HepG2 (cell line): Measurements from ENCODE around the gene AEBP1. TPM values are rescaled to one million over a fixed set of nuclear protein-coding genes. Genes with fewer than 3 reads are reported as not detected.

Experiments
- ATAC-seq: fragments of 200-7000 bp; cut with Tn5 transposase; 3 replicates; pipeline ENCODE4 v1.9.1; 2020; ENCODE audit warnings: mild to moderate bottlenecking, moderate library complexity
- BruUV-seq: library from RNA; stranded (reverse); fragments of 400-500 nt; replicated peaks from 2 replicates; lab custom pipeline; 2021; lab: Mats Ljungman, UMichigan
- CTCF ChIA-PET: fragments of 300-600 bp; formaldehyde crosslinking; extraction: SDS; loops from one replicate; lab custom pipeline; 2021; ENCODE audit warnings: low total read pairs, inconsistent platforms, low intra/inter-chr PET ratio; lab: Yijun Ruan, JAX
- POLR2A ChIA-PET: fragments of 350-600 bp; sonication (Branson Sonifier 250); formaldehyde crosslinking; loops from one replicate; lab custom pipeline; 2020; ENCODE audit warnings: antibody characterized with exemption, inconsistent platforms; lab: Yijun Ruan, JAX
- DNase-seq: peaks from one replicate; pipeline ENCODE4 v3.0.0-alpha.2; 2015; ENCODE audit warnings: low spot score
- FAIRE-seq: peaks from 3 replicates; lab custom pipeline; 2011; peaks lifted over from hg19 to GRCh38; lab: Jason Lieb, UNC
- H2AFZ ChIP-seq: one replicate; pipeline ENCODE4 v1.6.1; 2011; ENCODE audit warnings: low read length, inconsistent platforms
- H3K27ac ChIP-seq: fragments of 300-600 bp; 3 replicates; pipeline ENCODE4 v1.8.0; 2011; ENCODE audit warnings: mixed run types, mild to moderate bottlenecking, mixed read lengths, low read length, inconsistent platforms; ENCODE audit not compliant: insufficient read depth; ENCODE audit errors: extremely low read length
- H3K27me3 ChIP-seq, 2 experiments: fragments of 200-600 bp in 1 of 2; 2 replicates in 1 of 2; 3 replicates in 1 of 2; pipeline versions ENCODE4 v1.6.0 to v1.8.0; 2011; ENCODE audit warnings: low read length in 2 of 2, mild to moderate bottlenecking in 2 of 2, moderate library complexity in 2 of 2, inconsistent platforms in 1 of 2; ENCODE audit not compliant: insufficient read depth in 2 of 2, control insufficient read depth in 1 of 2
- H3K36me3 ChIP-seq, 2 experiments: fragments of 200-600 bp in 1 of 2; replicated peaks in 1 of 2; 2 replicates in 1 of 2; 3 replicates in 1 of 2; pipeline versions ENCODE4 v1.5.1 to v1.8.0; 2011; ENCODE audit warnings: low read length in 2 of 2, inconsistent platforms in 1 of 2; ENCODE audit not compliant: insufficient read depth in 2 of 2, control insufficient read depth in 1 of 2
- H3K4me1 ChIP-seq: 2 replicates; pipeline ENCODE4 v1.5.1; 2012; ENCODE audit warnings: low read length, inconsistent platforms; ENCODE audit not compliant: insufficient read depth
- H3K4me2 ChIP-seq: 2 replicates; pipeline ENCODE4 v1.6.0; 2011; ENCODE audit warnings: low read depth, low read length, inconsistent platforms
- H3K4me3 ChIP-seq, 3 experiments: fragments of 200-600 bp in 1 of 3; sonication (generic), shearing (Covaris generic) in 1 of 3; replicated peaks in 1 of 3; 2 replicates each; pipeline ENCODE4 v1.5.1; 2011 to 2016; ENCODE audit warnings: low read length in 3 of 3, inconsistent platforms in 2 of 3, low read depth in 2 of 3, mild to moderate bottlenecking in 2 of 3, control low read depth in 1 of 3, mixed read lengths in 1 of 3; ENCODE audit not compliant: insufficient read depth in 1 of 3
- H3K79me2 ChIP-seq: one replicate; pipeline ENCODE4 v1.6.1; 2011; ENCODE audit warnings: low read length, inconsistent platforms; ENCODE audit not compliant: insufficient read depth
- H3K9ac ChIP-seq: 2 replicates; pipeline ENCODE4 v1.6.0; 2011; ENCODE audit warnings: mild to moderate bottlenecking, low read depth, low read length, inconsistent platforms; ENCODE audit not compliant: insufficient read depth
- H3K9me3 ChIP-seq: 2 replicates; pipeline ENCODE4 v1.5.1; 2012; ENCODE audit warnings: mild to moderate bottlenecking, low read length
- H4K20me1 ChIP-seq: 2 replicates; pipeline ENCODE4 v1.6.0; 2011; ENCODE audit warnings: inconsistent platforms, mild to moderate bottlenecking, low read length, moderate library complexity; ENCODE audit not compliant: insufficient read depth
- HOXA9 ChIP-seq: sonication (generic); formaldehyde crosslinking; IDR thresholded peaks from 2 replicates; pipeline ENCODE4 v1.8.1; 2022; ENCODE audit warnings: missing genetic modification reagents, mild to moderate bottlenecking, moderate library complexity, borderline replicate concordance
- WIZ ChIP-seq: sonication (generic); formaldehyde crosslinking; IDR thresholded peaks from 2 replicates; pipeline ENCODE4 v1.5.1; 2020; ENCODE audit warnings: mild to moderate bottlenecking, missing genetic modification reagents
- ZFYVE20 ChIP-seq: sonication (generic); formaldehyde crosslinking; IDR thresholded peaks from 2 replicates; pipeline ENCODE4 v1.8.0; 2023; ENCODE audit warnings: low read depth, mild to moderate bottlenecking, moderate library complexity, missing genetic modification reagents, borderline replicate concordance
- ZNF644 ChIP-seq: IDR thresholded peaks from 2 replicates; pipeline ENCODE4 v1.6.1; 2016; ENCODE audit warnings: low read depth
- ZNF781 ChIP-seq: sonication (generic); formaldehyde crosslinking; IDR thresholded peaks from 2 replicates; pipeline ENCODE4 v1.5.1; 2020; ENCODE audit warnings: borderline replicate concordance, mild to moderate bottlenecking, missing genetic modification reagents; ENCODE audit errors: not compliant biosample characterization
- WGBS: methylation state at CpG from one replicate; pipeline ENCODE4 v1.1.6; 2017; ENCODE audit warnings: low lambda C conversion rate; 5-methylcytosine and 5-hydroxymethylcytosine counted together
- in situ Hi-C: cut with HindIII; loops from 2 replicates; pipeline ENCODE4 v1.10.0; 2017; ENCODE audit warnings: low pct_unique_long_range_greater_than_20kb; ENCODE audit not compliant: extremely low pct_ligation_motif_present
- intact Hi-C: fragments of 100-400 bp; cut with micrococcal nuclease; formaldehyde crosslinking; loops from one replicate; pipeline ENCODE4 v1.10.0; 2022; ENCODE audit not compliant: unreplicated experiment
- polyA plus RNA-seq, 8 experiments: library from polyadenylated mRNA; depleted of rRNA in 3 of 8; stranded (reverse) in 7 of 8; unstranded in 1 of 8; fragments of >200 nt; fragmentation: Illumina TruSeq in 4 of 8; extraction: Trizol in 4 of 8; gene quantifications; 2 replicates each; pipeline versions ENCODE4 v1.2.1 to v1.2.3, GENCODE V29; 2011 to 2016; ENCODE audit warnings: low read depth in 4 of 8, missing spikeins in 1 of 8, mixed read lengths in 1 of 8; ENCODE audit not compliant: insufficient read depth in 1 of 8
- total RNA-seq, 5 experiments: library from RNA; depleted of rRNA; stranded (reverse); fragments of >200 nt; fragmentation: Illumina TruSeq; extraction: Trizol; gene quantifications; 2 replicates each; pipeline ENCODE4 v1.2.3, GENCODE V29; 2016; ENCODE audit warnings: low read depth in 1 of 5
- TF ChIP-seq, protein P1 (sequence below): sonication (generic); formaldehyde crosslinking; IDR thresholded peaks from 2 replicates; pipeline ENCODE4 v1.5.1; 2020; ENCODE audit warnings: mild to moderate bottlenecking, missing genetic modification reagents
- TF ChIP-seq, protein P2 (sequence below): sonication (generic); formaldehyde crosslinking; IDR thresholded peaks from 2 replicates; pipeline ENCODE4 v1.5.1; 2020; ENCODE audit warnings: mild to moderate bottlenecking, missing genetic modification reagents, moderate library complexity
- TF ChIP-seq, protein P3 (sequence below): IDR thresholded peaks from 2 replicates; pipeline ENCODE4 v1.6.1; 2016; ENCODE audit warnings: missing compliant biosample characterization, missing genetic modification reagents, borderline replicate concordance

Gene AEBP1
- total and polyA plus RNA-seq, 2 of the 13 experiments (the other 11 are each of a cell fraction or from before 2014, with no cell fraction given): 0.22 to 0.55 TPM

DNA sequence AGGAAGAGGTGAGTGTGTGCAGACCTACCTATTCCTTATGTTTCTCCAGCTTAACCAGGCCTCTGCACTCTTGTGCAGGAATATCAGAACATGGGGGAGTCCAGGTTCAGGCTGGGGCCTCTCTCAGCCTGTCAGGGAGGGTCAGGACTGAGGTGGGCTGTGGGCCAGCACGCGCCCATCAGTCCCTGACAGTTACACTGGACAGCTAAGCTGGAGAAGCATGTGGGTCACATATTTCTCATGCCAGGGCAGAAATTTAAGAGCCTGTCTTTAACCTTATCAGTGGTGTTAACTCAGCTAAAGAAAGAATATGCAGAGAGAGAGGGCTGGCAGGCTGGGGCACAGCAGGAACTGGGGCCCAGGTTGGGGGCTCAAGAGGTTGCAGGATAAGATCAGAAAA lies 27.9 kb downstream of the AEBP1 start:
- no peak overlapping the region for H3K9ac ChIP-seq
- no peak overlapping the region for H3K4me3 ChIP-seq
- FAIRE-seq: no peak
- intact Hi-C loops (loop anchor here (10.0 kb wide), 1 partner anchor 63 kb away; no protein-coding TSS in a partner anchor), in situ Hi-C loops (no loop called here)
- H3K79me2 ChIP-seq: no peaks in the 10 kb centered on the region
- peak overlapping the region; percentile 54; the same call in 1 of the 2 replicates for H3K4me2 ChIP-seq
- POLR2A ChIA-PET: interaction anchor here (1.1 to 1.7 kb wide), 2 partner anchors 69 to 81 kb away, joined by 4 to 7 read pairs; partner anchors contain the start of gene YKT6
- H3K27ac ChIP-seq: no peak overlapping the region
- H4K20me1 ChIP-seq: no peaks in the 10 kb centered on the region
- no TSS peak for BruUV-seq
- no peaks in the 10 kb centered on the region for H3K9me3 ChIP-seq
- no peak for DNase-seq
- 0% methylated on average over 2 of the region's 2 CpGs for WGBS
- H2AFZ ChIP-seq: no peak overlapping the region
- no peak for ATAC-seq
- CTCF ChIA-PET: no interaction called here
- peaks cover 0 to 2% of the 10 kb centered on the region in 2 experiments; a peak in 1 of 5 replicates for H3K27me3 ChIP-seq
- no peaks in the 10 kb centered on the region for H3K36me3 ChIP-seq
- peaks cover 35% of the 10 kb centered on the region for H3K4me1 ChIP-seq
- TF ChIP-seq HOXA9 (CRISPR knock-in tag) (0 out of 2 replicates have a peak, but pooled peaks have one; percentile 31), WIZ (CRISPR knock-in tag) (no peak)

DNA sequence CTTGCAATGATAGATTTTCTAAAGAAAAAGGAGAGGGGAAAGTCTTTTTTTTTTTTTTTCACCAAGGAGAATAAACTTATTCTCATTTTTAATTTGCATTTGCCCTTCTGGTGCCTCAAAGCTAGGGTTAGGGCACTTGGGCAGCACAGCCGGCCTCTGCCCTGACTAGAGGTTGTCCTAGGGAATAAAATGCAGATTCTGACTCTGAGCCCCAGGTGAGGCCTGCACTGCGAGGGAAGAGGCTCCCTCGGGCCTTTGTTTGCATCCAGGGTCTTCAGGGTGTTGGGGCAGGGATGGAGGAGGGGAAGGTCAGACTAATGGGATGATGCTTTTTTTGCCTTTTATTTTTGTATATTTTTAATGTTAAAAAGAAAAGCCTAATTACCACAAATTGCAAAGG lies 29.1 kb downstream of the AEBP1 start:
- H3K27ac ChIP-seq: no peak overlapping the region
- no TSS peak for BruUV-seq
- H4K20me1 ChIP-seq: no peaks in the 10 kb centered on the region
- no peak overlapping the region for H3K4me3 ChIP-seq
- H3K79me2 ChIP-seq: no peaks in the 10 kb centered on the region
- FAIRE-seq: no peak
- no peaks in the 10 kb centered on the region for H3K9me3 ChIP-seq
- no peak for DNase-seq
- H3K9ac ChIP-seq: no peak overlapping the region
- no peak for ATAC-seq
- POLR2A ChIA-PET: no interaction called here
- in situ Hi-C loops: no loop called here
- H3K36me3 ChIP-seq: no peaks in the 10 kb centered on the region
- no peak overlapping the region for H3K4me2 ChIP-seq
- intact Hi-C loops: loop anchor here (10.0 kb wide), 1 partner anchor 62 kb away; no protein-coding TSS in a partner anchor
- CTCF ChIA-PET: no interaction called here
- WGBS: 21% methylated on average over 3 of the region's 3 CpGs
- H2AFZ ChIP-seq: no peak overlapping the region
- H3K27me3 ChIP-seq: peaks cover 2 to 3% of the 10 kb centered on the region in 2 experiments; a peak in 1 of 5 replicates
- H3K4me1 ChIP-seq: peaks cover 35% of the 10 kb centered on the region
- TF ChIP-seq, protein P1, sequence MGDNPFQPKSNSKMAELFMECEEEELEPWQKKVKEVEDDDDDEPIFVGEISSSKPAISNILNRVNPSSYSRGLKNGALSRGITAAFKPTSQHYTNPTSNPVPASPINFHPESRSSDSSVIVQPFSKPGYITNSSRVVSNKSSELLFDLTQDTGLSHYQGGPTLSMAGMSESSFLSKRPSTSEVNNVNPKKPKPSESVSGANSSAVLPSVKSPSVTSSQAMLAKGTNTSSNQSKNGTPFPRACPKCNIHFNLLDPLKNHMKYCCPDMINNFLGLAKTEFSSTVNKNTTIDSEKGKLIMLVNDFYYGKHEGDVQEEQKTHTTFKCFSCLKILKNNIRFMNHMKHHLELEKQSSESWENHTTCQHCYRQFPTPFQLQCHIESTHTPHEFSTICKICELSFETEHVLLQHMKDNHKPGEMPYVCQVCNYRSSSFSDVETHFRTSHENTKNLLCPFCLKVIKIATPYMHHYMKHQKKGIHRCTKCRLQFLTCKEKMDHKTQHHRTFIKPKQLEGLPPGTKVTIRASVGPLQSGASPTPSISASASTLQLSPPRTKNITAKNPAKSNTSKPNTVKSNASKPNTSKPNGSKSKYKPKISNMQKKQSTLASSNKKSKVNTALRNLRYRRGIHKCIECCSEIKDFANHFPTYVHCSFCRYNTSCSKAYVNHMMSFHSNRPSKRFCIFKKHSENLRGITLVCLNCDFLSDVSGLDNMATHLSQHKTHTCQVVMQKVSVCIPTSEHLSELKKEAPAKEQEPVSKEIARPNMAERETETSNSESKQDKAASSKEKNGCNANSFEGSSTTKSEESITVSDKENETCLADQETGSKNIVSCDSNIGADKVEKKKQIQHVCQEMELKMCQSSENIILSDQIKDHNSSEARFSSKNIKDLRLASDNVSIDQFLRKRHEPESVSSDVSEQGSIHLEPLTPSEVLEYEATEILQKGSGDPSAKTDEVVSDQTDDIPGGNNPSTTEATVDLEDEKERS: no peak
- TF ChIP-seq ZFYVE20: no peak
- no peak for TF ChIP-seq ZNF644 (CRISPR knock-in tag)
- no peak for TF ChIP-seq ZNF781 (CRISPR knock-in tag)
- TF ChIP-seq, protein P2, sequence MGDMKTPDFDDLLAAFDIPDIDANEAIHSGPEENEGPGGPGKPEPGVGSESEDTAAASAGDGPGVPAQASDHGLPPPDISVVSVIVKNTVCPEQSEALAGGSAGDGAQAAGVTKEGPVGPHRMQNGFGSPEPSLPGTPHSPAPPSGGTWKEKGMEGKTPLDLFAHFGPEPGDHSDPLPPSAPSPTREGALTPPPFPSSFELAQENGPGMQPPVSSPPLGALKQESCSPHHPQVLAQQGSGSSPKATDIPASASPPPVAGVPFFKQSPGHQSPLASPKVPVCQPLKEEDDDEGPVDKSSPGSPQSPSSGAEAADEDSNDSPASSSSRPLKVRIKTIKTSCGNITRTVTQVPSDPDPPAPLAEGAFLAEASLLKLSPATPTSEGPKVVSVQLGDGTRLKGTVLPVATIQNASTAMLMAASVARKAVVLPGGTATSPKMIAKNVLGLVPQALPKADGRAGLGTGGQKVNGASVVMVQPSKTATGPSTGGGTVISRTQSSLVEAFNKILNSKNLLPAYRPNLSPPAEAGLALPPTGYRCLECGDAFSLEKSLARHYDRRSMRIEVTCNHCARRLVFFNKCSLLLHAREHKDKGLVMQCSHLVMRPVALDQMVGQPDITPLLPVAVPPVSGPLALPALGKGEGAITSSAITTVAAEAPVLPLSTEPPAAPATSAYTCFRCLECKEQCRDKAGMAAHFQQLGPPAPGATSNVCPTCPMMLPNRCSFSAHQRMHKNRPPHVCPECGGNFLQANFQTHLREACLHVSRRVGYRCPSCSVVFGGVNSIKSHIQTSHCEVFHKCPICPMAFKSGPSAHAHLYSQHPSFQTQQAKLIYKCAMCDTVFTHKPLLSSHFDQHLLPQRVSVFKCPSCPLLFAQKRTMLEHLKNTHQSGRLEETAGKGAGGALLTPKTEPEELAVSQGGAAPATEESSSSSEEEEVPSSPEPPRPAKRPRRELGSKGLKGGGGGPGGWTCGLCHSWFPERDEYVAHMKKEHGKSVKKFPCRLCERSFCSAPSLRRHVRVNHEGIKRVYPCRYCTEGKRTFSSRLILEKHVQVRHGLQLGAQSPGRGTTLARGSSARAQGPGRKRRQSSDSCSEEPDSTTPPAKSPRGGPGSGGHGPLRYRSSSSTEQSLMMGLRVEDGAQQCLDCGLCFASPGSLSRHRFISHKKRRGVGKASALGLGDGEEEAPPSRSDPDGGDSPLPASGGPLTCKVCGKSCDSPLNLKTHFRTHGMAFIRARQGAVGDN: no peak
- TF ChIP-seq, protein P3, sequence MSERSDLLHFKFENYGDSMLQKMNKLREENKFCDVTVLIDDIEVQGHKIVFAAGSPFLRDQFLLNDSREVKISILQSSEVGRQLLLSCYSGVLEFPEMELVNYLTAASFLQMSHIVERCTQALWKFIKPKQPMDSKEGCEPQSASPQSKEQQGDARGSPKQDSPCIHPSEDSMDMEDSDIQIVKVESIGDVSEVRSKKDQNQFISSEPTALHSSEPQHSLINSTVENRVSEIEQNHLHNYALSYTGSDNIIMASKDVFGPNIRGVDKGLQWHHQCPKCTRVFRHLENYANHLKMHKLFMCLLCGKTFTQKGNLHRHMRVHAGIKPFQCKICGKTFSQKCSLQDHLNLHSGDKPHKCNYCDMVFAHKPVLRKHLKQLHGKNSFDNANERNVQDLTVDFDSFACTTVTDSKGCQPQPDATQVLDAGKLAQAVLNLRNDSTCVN (CRISPR knock-in tag): no peak
